ENCODE data around the gene DHRS3.
"Not testable (repeated sequence)": the region's sequence is repeated elsewhere in the genome, so short reads cannot be mapped to it uniquely, and the experiment has no call there.

The DHRS3 gene

DNA sequence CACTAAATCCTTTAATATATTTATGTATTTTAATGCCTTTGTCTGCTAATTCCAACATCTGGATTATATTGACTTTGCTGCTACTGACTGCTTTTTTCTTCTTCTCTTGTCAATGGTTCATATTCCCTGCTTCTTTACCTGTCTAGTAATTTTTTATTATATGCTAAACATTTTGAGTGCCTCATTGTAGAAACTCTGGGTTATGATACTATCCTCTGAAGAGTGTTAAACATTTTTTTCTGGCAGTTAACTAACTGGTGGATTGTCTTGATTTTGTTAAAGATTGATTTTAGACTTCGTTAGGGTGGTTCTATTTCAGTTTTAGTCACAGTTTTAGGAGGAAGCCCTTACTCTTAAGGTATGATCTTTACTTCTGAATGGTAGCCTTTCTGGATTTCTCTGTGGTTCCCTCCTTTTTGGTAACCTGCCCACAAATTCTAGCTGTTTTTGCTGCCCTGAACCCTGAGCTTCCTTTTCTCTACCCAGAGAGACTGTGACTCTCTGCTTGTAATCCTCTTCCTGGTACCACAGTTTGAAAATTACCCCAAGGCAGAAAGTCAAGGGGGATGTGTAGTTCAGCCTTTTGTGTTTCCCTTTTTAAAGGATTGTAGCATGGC is 81.9 kb downstream of the DHRS3 start:
- no peak for DNase-seq

DNA sequence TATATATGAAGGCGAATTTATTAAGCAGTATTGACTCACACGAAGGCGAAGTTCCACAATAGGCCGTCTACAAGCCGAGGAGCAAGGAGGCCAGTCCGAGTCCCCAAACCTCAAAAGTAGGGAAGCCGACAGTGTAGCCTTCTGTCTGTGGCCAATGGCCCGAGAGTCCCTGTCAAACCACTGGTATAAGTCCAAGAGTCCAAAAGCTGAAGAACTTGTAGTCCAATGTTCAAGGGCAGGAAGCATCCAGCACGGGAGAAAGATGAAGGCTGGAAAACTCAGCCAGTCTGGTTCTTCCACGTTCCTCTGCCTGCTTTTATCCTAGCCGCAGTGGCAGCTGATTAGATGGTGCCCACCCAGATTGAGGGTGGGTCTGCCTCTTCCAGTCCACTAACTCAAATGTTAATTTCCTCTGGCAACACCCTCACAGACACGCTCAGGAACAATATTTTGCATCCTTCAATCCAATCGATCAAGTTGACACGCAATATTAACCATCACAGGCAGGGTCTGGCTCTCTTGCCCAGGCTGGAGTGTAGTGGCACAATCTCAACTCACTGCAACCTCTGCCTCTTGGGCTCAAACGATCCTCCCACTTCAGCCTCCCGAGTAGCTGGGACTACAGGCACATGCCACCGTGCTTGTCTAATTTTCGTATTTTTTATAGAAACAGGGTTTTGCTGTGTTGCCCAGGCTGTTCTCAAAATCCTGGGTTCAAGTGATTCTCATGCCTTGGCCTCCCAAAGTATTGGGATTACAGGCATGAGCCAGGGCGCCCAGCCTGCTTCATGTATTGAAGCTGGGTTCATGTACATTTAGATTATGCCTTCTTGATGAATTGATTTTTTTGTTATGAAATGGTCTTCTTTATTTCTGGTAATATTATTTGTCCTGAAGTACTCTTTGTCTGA is 85.3 kb downstream of the DHRS3 start:
- DNase-seq, result no peak

DNA sequence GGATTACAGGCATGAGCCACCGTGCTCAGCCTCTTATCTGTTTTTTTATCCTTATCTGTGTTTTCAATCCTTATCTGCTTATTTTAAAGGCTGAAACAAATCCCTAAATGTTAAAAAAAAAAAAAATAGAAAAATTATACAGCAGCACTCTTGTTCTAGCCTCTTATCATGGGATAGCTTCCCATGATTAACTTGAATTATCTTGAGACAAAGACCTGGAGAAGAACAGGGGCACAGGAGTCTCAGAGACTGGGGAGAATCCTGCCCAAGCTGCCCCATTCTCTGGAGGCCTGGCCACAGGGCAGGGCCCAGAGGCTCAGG is 86.9 kb downstream of the DHRS3 start:
- no peak for DNase-seq

DNA sequence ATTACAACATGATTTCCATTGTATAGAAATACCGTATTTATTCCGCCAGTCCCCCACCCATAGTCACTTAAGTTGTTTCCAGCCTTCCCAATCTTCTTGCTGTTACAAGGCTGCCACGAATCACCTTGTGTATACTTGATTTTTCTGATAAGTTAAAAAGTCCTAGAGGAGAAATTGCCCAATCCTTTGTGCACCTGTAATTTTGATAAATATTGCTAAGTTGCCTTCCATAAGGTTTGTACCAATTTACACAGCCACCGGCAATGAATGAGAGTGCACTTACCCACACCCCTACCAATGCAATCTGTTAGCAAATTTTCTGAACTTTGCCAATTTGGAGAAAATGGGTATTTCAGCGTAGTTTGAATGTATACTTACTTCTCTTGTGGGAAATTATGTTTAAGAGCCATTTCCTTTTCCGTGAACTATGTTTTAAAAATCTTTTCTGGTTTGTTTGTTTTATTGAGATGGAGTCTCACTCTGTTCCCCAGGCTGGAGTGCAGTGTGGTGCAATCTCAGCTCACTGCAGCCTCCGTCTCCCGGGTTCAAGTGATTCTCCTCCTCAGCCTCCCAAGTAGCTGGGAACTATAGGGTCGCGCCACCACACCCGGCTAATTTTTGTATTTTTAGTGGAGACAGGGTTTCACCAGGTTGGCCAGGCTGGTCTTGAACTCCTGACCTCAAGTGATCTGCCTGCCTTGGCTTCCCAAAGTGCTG is 87.4 kb downstream of the DHRS3 start:
- no peak for DNase-seq

DNA sequence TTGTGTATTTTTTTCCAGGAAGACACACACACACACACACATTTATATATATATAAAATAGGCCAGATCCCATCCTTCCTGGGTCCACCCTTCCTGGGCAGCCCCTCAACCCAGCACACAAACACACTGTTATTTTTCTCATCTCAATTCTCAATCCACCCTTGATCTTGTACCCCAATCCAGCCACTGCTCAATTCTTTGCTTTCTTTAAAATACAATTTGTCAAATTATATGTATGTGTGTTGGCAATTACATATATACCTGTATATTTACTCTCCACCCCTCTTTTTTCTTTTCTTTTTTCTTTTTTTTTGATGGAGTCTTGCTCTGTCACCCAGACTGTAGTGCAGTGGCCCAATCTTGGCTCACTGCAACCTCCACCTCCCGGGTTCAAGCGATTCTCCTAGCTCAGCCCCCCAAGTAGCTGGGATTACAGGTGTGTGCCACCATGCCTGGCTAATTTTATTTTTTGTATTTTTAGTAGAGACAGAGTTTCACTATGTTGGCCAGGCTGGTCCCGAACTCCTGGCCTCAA is 88.3 kb downstream of the DHRS3 start:
- no peak for DNase-seq

DNA sequence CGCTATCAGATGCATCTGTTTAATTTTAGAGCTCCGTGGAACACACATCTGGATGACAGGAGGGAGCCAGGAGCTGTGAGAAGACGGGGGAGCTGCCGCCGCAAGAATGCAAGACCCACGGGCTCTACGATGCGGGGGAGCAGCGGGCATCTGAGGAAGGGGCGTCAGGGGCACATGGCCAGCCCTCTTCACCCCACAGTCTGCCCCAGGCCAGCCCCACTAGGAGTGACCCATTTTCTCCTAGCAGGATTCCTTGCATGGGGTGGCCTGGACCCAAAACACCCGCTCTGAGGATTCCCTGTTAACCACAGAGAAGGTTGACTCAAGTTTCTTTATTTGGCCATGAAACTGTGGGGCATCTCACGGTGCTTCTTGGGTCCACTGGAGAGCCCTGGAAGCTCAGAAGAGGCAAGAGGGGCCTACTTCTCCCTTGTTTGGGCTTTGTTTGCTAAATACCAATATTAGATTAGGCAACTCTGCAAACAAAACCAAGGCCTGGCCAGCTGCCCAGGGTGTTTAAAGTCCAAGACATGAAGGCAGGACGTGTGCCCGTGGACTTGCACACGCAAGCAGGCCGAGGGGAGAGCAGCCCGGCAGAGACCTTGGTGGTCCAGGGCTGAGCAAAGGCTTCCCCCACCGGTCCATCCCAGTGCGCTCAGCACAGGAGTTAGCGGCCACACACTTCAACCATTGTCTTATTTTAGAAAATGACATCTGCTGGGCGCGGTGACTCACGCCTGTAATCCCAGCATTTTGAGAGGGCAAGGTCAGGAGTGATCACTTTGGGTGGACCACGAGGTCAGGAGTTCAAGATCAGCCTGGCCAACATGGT is 89.8 kb downstream of the DHRS3 start:
- no peak for DNase-seq

DNA sequence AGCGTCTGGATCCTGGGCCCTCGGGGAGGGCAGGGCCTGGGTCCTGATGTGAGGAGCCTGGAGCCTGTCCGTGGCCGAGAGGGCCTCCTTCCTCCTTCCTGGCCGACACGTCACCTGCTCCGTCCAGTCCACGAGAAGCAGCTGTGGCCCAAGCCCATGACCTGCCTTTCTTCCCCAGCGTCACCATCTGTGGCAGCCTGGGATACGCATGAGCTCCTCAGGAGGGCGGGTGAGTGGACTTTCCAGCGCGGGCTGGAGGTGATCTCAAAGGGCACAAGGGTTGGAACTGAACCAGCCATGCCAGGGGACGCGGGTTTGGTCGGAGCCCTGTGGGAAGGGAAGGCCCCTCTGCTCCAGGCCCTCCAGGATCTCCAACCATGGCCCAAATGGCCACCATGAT is 90.4 kb downstream of the DHRS3 start:
- DNase-seq, result no peak

DNA sequence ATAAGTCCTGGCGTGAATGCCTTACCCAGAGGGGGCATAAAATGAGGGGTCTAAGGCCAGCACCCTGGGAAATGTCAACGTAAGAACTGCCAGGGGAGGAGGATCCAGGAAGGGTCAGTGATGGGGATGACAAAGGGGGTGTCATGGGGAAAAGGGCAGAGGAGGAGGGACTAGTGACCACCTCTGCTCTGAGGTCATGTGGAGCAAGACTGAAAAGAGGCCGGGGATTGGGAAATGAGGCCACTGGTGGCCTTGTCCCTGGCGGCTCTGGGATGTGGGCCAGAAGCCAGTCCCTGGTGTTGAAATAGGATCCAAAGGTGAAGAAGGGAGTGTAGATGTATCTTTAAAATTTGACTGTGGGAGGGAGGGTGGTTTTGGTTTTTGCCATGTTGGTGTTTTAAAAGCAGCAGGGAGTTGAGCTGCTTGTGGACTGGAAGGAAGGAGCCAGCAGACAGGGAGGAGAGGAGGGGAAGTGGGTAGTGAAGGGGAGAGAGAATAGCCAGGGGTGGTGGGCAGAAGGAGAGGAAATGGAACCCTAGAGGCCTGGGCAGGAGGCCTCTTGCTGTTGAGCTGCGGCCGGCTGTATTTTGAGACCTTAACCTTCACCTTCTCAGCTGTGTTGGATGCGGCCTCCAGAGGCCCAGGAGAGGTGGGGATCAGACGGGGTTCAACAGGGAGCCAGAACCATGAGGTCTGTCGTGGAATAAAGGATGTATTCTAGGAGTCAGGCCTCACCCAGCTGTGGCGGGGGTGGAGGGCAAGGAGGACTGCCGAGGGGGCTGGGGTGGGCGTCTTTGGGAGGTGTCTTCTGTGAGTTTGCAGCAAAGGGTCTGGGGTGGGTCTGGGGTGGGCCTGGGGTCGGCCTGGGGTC is 92.5 kb downstream of the DHRS3 start:
- no peak for DNase-seq

DNA sequence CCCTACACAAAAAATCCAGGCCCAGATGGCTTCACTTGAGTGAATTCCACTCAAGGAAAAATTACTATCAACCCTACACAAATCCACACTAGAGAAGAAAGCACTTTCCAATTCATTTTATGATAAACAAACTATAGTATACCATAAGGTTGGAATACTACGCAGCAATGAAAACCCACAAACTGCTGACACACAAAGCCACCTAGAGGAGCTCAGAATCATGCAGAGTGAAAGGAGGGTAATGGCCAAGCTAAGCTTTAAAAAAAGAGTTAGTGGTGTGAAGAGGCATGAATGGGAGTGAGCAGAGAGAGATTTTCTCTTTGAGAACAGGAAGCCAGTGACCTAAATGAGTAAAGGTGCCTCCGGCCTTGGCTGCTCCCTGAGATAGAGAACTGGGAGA is 93.7 kb downstream of the DHRS3 start:
- no peak for DNase-seq

DNA sequence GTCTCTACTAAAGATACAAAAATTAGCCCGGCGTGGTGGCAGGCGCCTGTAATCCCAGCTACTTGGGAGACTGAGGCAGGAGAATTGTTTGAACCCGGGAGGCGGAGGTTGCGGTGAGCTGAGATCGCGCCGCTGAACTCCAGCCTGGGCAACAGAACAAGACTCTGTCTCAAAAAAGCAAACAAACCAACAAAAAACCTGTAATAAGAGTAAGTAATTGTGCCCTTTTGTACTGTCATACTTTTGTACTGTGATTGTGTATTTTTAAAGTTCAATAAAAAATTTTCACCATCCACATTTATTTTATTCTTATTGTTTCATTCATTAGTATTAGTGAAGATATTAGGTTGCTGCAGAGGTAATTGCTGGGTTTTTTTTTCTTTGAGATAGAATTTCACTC is 95.2 kb downstream of the DHRS3 start:
- not testable (repeated sequence) for DNase-seq

DNA sequence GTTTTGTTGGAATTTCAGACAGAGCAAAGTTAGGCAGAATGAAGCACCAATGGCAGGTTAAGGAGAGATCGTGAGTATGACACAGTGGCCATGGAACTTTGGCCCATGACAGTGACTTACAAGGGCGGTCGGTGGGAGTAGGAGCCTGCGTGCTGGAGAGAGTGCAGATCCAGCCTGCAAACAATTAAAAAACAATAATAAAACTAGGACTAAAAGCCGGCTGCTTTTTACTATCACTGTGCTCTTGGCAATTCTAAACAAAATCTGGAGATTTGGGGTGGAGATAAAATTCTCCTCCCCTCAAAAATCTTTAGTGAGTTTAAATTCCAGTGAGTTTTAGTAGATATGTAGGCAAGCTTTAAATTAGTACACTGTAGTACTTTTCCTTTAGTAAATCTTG is 96.9 kb downstream of the DHRS3 start:
- DNase-seq, result no peak

DNA sequence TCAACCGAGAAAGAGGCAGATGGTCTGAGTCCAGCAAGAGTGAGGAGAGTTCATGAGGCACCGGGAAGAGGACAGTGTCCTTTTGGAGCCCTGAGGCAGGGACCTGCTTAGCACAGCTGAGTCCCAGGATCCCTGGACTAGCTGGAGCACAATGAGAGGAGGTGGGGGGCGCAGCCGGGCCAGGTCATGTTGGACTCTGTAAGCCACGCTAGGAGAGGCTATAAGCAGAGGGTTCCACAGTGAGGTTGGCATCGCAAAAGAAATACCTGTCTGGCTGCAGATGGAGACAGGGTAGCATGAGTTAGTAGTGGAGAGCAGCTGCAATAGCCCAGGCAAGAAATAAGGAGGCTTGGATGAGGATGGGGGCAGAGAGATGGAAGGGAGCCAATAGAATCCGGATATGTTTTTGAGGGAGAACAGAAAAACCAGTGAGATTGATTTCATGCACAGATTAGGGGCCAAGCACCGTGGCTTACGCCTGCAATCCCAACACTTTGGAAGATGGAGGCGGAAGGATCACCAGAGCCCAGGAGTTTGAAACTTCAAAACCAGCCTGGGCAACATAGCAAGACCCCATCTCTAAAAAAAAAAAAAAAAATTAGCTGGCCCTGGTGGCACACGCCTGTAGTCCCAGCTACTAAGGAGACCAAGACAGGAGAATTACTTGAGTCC is 98.2 kb downstream of the DHRS3 start:
- no peak for DNase-seq

DNA sequence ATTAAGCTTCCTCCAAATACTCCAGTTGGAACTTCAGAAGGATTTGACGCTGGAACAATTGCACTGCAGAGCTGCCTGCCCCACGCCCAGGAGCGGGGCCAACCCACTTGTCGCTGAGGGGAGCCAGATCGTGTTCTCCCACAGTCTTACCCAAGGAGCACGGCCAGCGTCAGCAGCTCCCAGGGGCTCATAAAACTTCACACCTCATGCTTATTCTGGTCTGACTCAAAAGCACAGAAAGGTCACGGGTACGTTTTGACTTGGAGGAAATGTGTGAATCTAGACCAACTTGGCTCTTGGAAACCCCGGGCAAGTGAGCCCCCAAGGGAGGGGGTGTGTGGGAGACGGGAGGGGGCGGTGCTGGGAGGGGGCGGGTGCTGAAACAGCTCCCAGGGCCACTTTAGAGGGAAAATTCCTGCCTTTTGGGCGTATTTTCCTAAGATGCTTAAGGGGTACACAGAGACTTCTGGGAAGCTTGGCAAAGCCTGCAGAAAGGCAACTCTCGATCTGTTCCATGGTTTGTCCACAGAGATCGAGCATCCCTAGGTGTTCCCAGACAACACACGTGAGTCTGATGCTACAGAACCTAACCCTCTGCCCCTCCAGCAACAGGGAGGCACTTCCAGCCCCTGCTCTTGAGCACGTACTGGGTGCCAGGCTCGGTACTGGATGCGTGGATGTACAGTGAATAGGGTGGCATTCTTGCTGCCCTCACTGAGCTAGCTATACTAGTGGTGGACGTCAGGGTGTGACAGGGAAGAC is 98.9 kb downstream of the DHRS3 start:
- no peak for DNase-seq

Data from activated naive CD4-positive, alpha-beta T cell (primary cell).